ENCODE results near the gene VRK3. TPM values are rescaled to one million over a fixed set of nuclear protein-coding genes. Genes with fewer than 3 reads are reported as not detected.
"Not testable (repeated sequence)": the region's sequence is repeated elsewhere in the genome, so short reads cannot be mapped to it uniquely, and the experiment has no call there.

VRK3 gene
- total RNA-seq, 2 donors from 2014 or later: 43.5 to 48.9 TPM

DNA sequence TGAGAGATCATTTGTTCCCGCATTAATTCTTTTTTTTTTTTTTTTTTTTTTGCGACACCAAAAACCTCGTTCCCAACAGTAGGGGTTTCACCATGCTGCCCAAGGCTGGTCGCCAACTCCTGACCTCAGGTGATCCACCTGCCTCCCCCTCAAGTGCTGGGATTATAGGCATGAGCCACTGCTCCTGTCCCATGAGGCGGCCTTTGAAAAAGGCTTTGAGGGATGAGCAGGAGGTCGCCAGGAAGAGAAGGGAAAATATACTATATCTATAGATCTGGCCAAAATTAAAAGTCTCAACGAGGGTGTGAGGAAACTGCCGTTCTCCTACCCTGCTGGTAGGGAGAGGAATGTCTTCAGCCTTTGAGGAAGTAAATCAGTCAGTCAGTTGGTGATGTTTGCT lies 26.8 kb upstream of the VRK3 start:
- Histone ChIP-seq H3K4me3 (ENCODE audit: low read length) (no peak overlapping the region), H3K4me1 (ENCODE audit: control insufficient read depth, insufficient read depth, low read length) (no peaks in the 10 kb centered on the region), H3K36me3 (ENCODE audit: control insufficient read depth, insufficient read depth, low read length) (peaks cover 17% of the 10 kb centered on the region), H3K27ac (ENCODE audit: low read depth, low read length) (no peak overlapping the region), H3K9me3 (ENCODE audit: control insufficient read depth, low read length) (peaks cover 48% of the 10 kb centered on the region), H3K9ac (ENCODE audit: extremely low read depth, low read length, poor library complexity, severe bottlenecking) (no peak overlapping the region), H3K27me3 (ENCODE audit: control insufficient read depth, insufficient read depth, low read length, poor library complexity, severe bottlenecking) (no peaks in the 10 kb centered on the region)
- H3K27ac Mint-ChIP-seq: no peak overlapping the region
- no peak for TF ChIP-seq CTCF (conservative IDR thresholded peaks at IDR 0.05)
- H3K36me3 Mint-ChIP-seq (ENCODE audit: low read depth): peaks cover 22% of the 10 kb centered on the region
- H3K4me3 Mint-ChIP-seq: no peak overlapping the region
- peaks cover 90% of the 10 kb centered on the region for H3K9me3 Mint-ChIP-seq
- no peak for DNase-seq
- no peaks in the 10 kb centered on the region for H3K4me1 Mint-ChIP-seq
- 85 to 92% methylated on average over 2 to 7 of the region's 8 CpGs for WGBS, 2 experiments (ENCODE audit: insufficient coverage in 1 of 2, insufficient read length in 1 of 2)
- H3K27me3 Mint-ChIP-seq (ENCODE audit: insufficient read depth): peaks cover 5% of the 10 kb centered on the region

- WGBS, 2 experiments (ENCODE audit: insufficient coverage in 1 of 2, insufficient read length in 1 of 2): 89 to 94% methylated on average over 9 to 16 of the region's 16 CpGs
- H3K27me3 ChIP-seq (ENCODE audit: control insufficient read depth, insufficient read depth, low read length, poor library complexity, severe bottlenecking); DNase-seq; H3K27ac ChIP-seq (ENCODE audit: low read depth, low read length); H3K4me1 Mint-ChIP-seq; H3K27me3 Mint-ChIP-seq (ENCODE audit: insufficient read depth); H3K9ac ChIP-seq (ENCODE audit: extremely low read depth, low read length, poor library complexity, severe bottlenecking); H3K4me1 ChIP-seq (ENCODE audit: control insufficient read depth, insufficient read depth, low read length); H3K27ac Mint-ChIP-seq: not testable (repeated sequence)
- peak overlapping the region; percentile 45 for H3K4me3 ChIP-seq (ENCODE audit: low read length)
- H3K9me3 ChIP-seq (ENCODE audit: control insufficient read depth, low read length): peaks cover 54% of the 10 kb centered on the region
- Mint-ChIP-seq H3K4me3 (peak overlapping the region; percentile 55), H3K36me3 (ENCODE audit: low read depth) (peaks cover 28% of the 10 kb centered on the region), H3K9me3 (peaks cover 90% of the 10 kb centered on the region)
- H3K36me3 ChIP-seq (ENCODE audit: control insufficient read depth, insufficient read depth, low read length): peaks cover 23% of the 10 kb centered on the region
These were observed 26.2 kb upstream of the VRK3 start for GRCh38 chr19:50051228-50051895.

DNA sequence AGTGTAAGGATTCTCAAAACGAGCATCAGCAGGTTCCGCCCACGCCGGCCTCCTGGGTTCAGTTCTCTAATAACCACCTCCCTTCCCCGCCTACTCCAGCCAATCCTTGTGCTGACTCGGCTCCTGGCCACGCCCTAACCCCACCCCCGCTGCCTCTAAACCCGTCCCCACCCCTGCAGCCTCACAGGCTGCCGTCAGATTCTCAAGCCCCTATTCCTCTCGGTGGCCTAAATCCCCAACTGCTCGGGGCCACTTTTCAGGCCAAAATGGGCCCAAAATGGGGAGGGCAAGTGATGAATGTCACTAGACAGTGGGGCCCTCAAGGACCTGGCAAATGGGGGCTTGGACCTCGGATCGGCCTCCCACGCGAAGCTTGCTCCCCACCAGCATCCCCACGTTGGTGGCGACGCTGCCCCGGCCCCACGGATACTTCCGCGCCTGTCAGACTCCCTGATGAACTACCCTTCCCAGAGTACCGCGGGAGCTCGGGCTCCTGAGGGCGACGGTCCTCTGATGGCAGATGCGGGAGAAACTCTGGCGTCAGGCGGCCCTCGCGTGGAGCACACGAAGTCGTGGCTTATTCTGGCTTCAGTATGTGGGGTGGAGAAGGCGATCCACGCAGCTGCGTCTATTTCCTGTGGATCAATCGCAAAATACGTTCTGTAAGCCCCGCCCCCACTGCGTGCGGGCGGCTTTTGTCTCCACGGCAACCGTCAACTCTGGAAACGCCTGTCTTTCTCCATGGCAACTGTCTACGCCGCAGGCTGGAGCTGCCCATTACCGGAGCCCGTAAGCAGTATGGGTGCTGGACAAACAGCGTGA lies 25.4 kb upstream of the VRK3 start:
- no peak overlapping the region for H3K27ac Mint-ChIP-seq
- H3K4me1 Mint-ChIP-seq: no peaks in the 10 kb centered on the region
- DNase-seq: no peak
- H3K27me3 ChIP-seq (ENCODE audit: control insufficient read depth, insufficient read depth, low read length, poor library complexity, severe bottlenecking): no peaks in the 10 kb centered on the region
- peak overlapping the region; percentile 55 for H3K4me3 Mint-ChIP-seq
- no peak overlapping the region for H3K27ac ChIP-seq (ENCODE audit: low read depth, low read length)
- peak overlapping the region; percentile 45 for H3K4me3 ChIP-seq (ENCODE audit: low read length)
- no peak for TF ChIP-seq CTCF (conservative IDR thresholded peaks at IDR 0.05)
- peaks cover 58% of the 10 kb centered on the region for H3K9me3 ChIP-seq (ENCODE audit: control insufficient read depth, low read length)
- no peaks in the 10 kb centered on the region for H3K4me1 ChIP-seq (ENCODE audit: control insufficient read depth, insufficient read depth, low read length)
- WGBS, 2 experiments (ENCODE audit: insufficient coverage in 1 of 2, insufficient read length in 1 of 2): 69 to 83% methylated on average over 28 to 52 of the region's 52 CpGs
- H3K9me3 Mint-ChIP-seq: peaks cover 91% of the 10 kb centered on the region
- H3K36me3 Mint-ChIP-seq (ENCODE audit: low read depth): peaks cover 35% of the 10 kb centered on the region
- peaks cover 5% of the 10 kb centered on the region for H3K27me3 Mint-ChIP-seq (ENCODE audit: insufficient read depth)
- H3K9ac ChIP-seq (ENCODE audit: extremely low read depth, low read length, poor library complexity, severe bottlenecking): no peak overlapping the region
- H3K36me3 ChIP-seq (ENCODE audit: control insufficient read depth, insufficient read depth, low read length): peaks cover 30% of the 10 kb centered on the region
